HCT116 (cell line): Measurements from ENCODE around the gene QRFPR. TPM values are rescaled to one million over a fixed set of nuclear protein-coding genes. Genes with fewer than 3 reads are reported as not detected.
A peak's percentile ranks its signal among the peaks of the same experiment; 100 is the strongest.

Experiments used
- ATAC-seq: fragments of 200-7000 bp; cut with Tn5 transposase; 2 replicates; pipeline ENCODE4 v1.9.1; 2020; ENCODE audit warnings: mild to moderate bottlenecking, moderate library complexity
- BruUV-seq: library from RNA; stranded (reverse); fragments of 400-500 nt; replicated peaks from 2 replicates; lab custom pipeline; 2021; lab: Mats Ljungman, UMichigan
- CTCF ChIA-PET: fragments of 300-600 bp; sonication (Branson Sonifier 250); formaldehyde crosslinking; loops from one replicate; lab custom pipeline; 2021; ENCODE audit warnings: antibody characterized with exemption; lab: Charles Lee
- POLR2A ChIA-PET: fragments of 300-600, 350-600 bp; sonication (Branson Sonifier 250); formaldehyde crosslinking; loops from one replicate; lab custom pipeline; 2021; ENCODE audit warnings: antibody characterized with exemption; lab: Charles Lee
- RAD21 ChIA-PET, 2 experiments: fragments of 300-600 bp; sonication (Branson Sonifier 250); formaldehyde crosslinking; loops; one replicate each; lab custom pipeline; 2023; ENCODE audit warnings: low total read pairs in 2 of 2; ENCODE audit not compliant: uncharacterized antibody in 2 of 2, unreplicated experiment in 2 of 2, low non-redundant PET in 1 of 2; lab: Charles Lee
- DNase-seq: peaks from one replicate; pipeline ENCODE4 v3.0.0-alpha.2; 2010; ENCODE audit warnings: low read depth, low spot score
- H2AFZ ChIP-seq: fragments of 200-600 bp; shearing (Covaris generic), sonication (generic); 2 replicates; pipeline ENCODE4 v1.6.1; 2017; ENCODE audit warnings: low read depth, mixed run types, mixed read lengths, antibody characterized with exemption, low read length; ENCODE audit not compliant: poor library complexity, severe bottlenecking
- H3K27ac ChIP-seq: 2 replicates; pipeline ENCODE4 v1.5.1; 2012; ENCODE audit warnings: low read depth, low read length
- H3K27me3 ChIP-seq: fragments of 200-600 bp; sonication (generic); 2 replicates; pipeline ENCODE4 v1.6.1; 2016; ENCODE audit warnings: mixed run types, low read length, mixed read lengths; ENCODE audit not compliant: insufficient read depth
- H3K36me3 ChIP-seq, 2 experiments: fragments of 200-500 bp in 1 of 2; fragments of 200-600 bp in 1 of 2; sonication (Bioruptor generic) in 1 of 2; sonication (generic) in 1 of 2; 2 replicates each; pipeline versions ENCODE4 v1.5.1 to v1.6.1; 2014 to 2016; ENCODE audit warnings: low read length in 2 of 2, inconsistent platforms in 1 of 2, mixed read lengths in 1 of 2, mixed run types in 1 of 2; ENCODE audit not compliant: insufficient read depth in 2 of 2, control insufficient read depth in 1 of 2
- H3K4me1 ChIP-seq, 2 experiments: fragments of 200-600 bp in 1 of 2; sonication (generic) in 1 of 2; 2 replicates each; pipeline versions ENCODE4 v1.5.1 to v1.6.1; 2012 to 2017; ENCODE audit warnings: low read length in 2 of 2, inconsistent platforms in 1 of 2, mild to moderate bottlenecking in 1 of 2, mixed read lengths in 1 of 2, mixed run types in 1 of 2, moderate library complexity in 1 of 2; ENCODE audit not compliant: insufficient read depth in 2 of 2, control insufficient read depth in 1 of 2
- H3K4me2 ChIP-seq: fragments of 200-600 bp; sonication (generic); 2 replicates; pipeline ENCODE4 v1.6.1; 2017; ENCODE audit warnings: mixed run types, low read length, mixed read lengths
- H3K4me3 ChIP-seq, 2 experiments: fragments of 200-600 bp in 1 of 2; sonication (generic) in 1 of 2; replicated peaks in 1 of 2; 2 replicates each; pipeline ENCODE4 v1.5.1; 2011 to 2016; ENCODE audit warnings: low read length in 2 of 2, control low read depth in 1 of 2, low read depth in 1 of 2, mild to moderate bottlenecking in 1 of 2, mixed read lengths in 1 of 2, mixed run types in 1 of 2
- H3K79me2 ChIP-seq: fragments of 200-600 bp; sonication (generic); 2 replicates; pipeline ENCODE4 v1.6.1; 2017; ENCODE audit warnings: mild to moderate bottlenecking, mixed run types, low read length, moderate library complexity, mixed read lengths; ENCODE audit not compliant: insufficient read depth
- H3K9ac ChIP-seq: fragments of 200-600 bp; sonication (generic); 2 replicates; pipeline ENCODE4 v1.6.1; 2016; ENCODE audit warnings: low read length, mixed read lengths
- H3K9me2 ChIP-seq: fragments of 200-600 bp; sonication (generic), shearing (Covaris generic); 2 replicates; pipeline ENCODE4 v1.6.1; 2017; ENCODE audit warnings: mixed run types, mild to moderate bottlenecking, moderate library complexity; ENCODE audit not compliant: insufficient read depth
- H3K9me3 ChIP-seq, 2 experiments: fragments of 200-500 bp in 1 of 2; fragments of 200-600 bp in 1 of 2; sonication (Bioruptor generic) in 1 of 2; sonication (generic) in 1 of 2; 2 replicates each; pipeline ENCODE4 v1.6.1; 2014 to 2017; ENCODE audit warnings: low read length in 2 of 2, mixed read lengths in 2 of 2, inconsistent platforms in 1 of 2, low read depth in 1 of 2, mild to moderate bottlenecking in 1 of 2, mixed run types in 1 of 2, moderate library complexity in 1 of 2; ENCODE audit not compliant: control insufficient read depth in 1 of 2, insufficient read depth in 1 of 2
- H4K20me1 ChIP-seq: fragments of 200-600 bp; sonication (generic), shearing (Covaris generic); 2 replicates; pipeline ENCODE4 v1.6.1; 2017; ENCODE audit warnings: mixed run types, mild to moderate bottlenecking, moderate library complexity; ENCODE audit not compliant: insufficient read depth
- ATF3 ChIP-seq: IDR thresholded peaks from 2 replicates; pipeline ENCODE4 v1.6.1; 2012
- EGR1 ChIP-seq: IDR thresholded peaks from 2 replicates; pipeline ENCODE4 v1.6.1; 2012; ENCODE audit warnings: low read depth
- ELF1 ChIP-seq: IDR thresholded peaks from 2 replicates; pipeline ENCODE4 v1.6.1; 2012; ENCODE audit warnings: low read depth, borderline replicate concordance
- JUND ChIP-seq: IDR thresholded peaks from 2 replicates; pipeline ENCODE4 v1.6.1; 2012
- RAD21 ChIP-seq: IDR thresholded peaks from 2 replicates; pipeline ENCODE4 v1.6.1; 2012; ENCODE audit warnings: low read depth, mild to moderate bottlenecking
- REST ChIP-seq: IDR thresholded peaks from 2 replicates; pipeline ENCODE4 v1.6.1; 2012; ENCODE audit warnings: low read depth
- TCF7L2 ChIP-seq: IDR thresholded peaks from 2 replicates; pipeline ENCODE4 v1.7.0; 2011; ENCODE audit warnings: borderline replicate concordance, inconsistent platforms; ENCODE audit not compliant: insufficient read depth, insufficient read length; ENCODE audit errors: extremely low read depth
- ZBTB33 ChIP-seq: IDR thresholded peaks from 2 replicates; pipeline ENCODE4 v1.6.1; 2011; ENCODE audit warnings: mild to moderate bottlenecking, low read length, moderate library complexity; ENCODE audit not compliant: insufficient replicate concordance; ENCODE audit errors: extremely low read depth
- intact Hi-C: fragments of 100-400 bp; cut with micrococcal nuclease; formaldehyde crosslinking; loops from 2 replicates; pipeline ENCODE4 v1.10.0; 2022
- total RNA-seq: library from RNA; stranded (reverse); gene quantifications from one replicate; pipeline ENCODE4 v1.2.1, GENCODE V29; 2021; ENCODE audit not compliant: unreplicated experiment

The QRFPR gene
- total RNA-seq, 1 experiment from 2014 or later, result not detected

GRCh38 chr4:121336706-121337105 is 44.1 kb downstream of the QRFPR start:
- BruUV-seq, result no TSS peak
- ATAC-seq (no peak), DNase-seq (no peak)
- intact Hi-C loops, result no loop called here
- POLR2A ChIA-PET, result no interaction called here
- Histone ChIP-seq H3K4me1 (no peaks in the 10 kb centered on the region), H3K9me3 (no peaks in the 10 kb centered on the region), H3K9ac (no peak overlapping the region), H3K79me2 (no peaks in the 10 kb centered on the region), H3K27me3 (no peaks in the 10 kb centered on the region), H4K20me1 (no peaks in the 10 kb centered on the region), H3K36me3 (no peaks in the 10 kb centered on the region), H3K9me2 (no peaks in the 10 kb centered on the region), H2AFZ (peak overlapping the region; percentile 39), H3K27ac (no peak overlapping the region), H3K4me2 (no peak overlapping the region), H3K4me3 (no peak overlapping the region)
- RAD21 ChIA-PET, result no interaction called here
- CTCF ChIA-PET, result no interaction called here
- no peak for TF ChIP-seq REST
- TF ChIP-seq RAD21, result no peak
- no peak for TF ChIP-seq ELF1
- TF ChIP-seq ATF3, result no peak
- TF ChIP-seq ZBTB33, result no peak
- TF ChIP-seq EGR1, result no peak
- no peak for TF ChIP-seq TCF7L2
- TF ChIP-seq JUND, result no peak
